SJCRH30 (cell line): Measurements from ENCODE around the gene TRERF1. TPM values are rescaled to one million over a fixed set of nuclear protein-coding genes. Genes with fewer than 3 reads are reported as not detected.

ENCODE experiments used
- DNase-seq, 2 experiments: peaks; one replicate each; pipeline ENCODE4 v3.0.0-alpha.2; 2015 to 2020
- H3K27ac ChIP-seq: fragments of 250-450 bp; sonication (Bioruptor Pico); 2 replicates; pipeline ENCODE4 v1.5.1; 2020; ENCODE audit warnings: mild to moderate bottlenecking, moderate library complexity
- H3K27me3 ChIP-seq: fragments of 250-450 bp; sonication (Bioruptor Pico); 2 replicates; pipeline ENCODE4 v1.5.1; 2020; ENCODE audit warnings: mild to moderate bottlenecking, moderate library complexity
- H3K36me3 ChIP-seq: fragments of 250-450 bp; sonication (Bioruptor Pico); 2 replicates; pipeline ENCODE4 v1.5.1; 2020; ENCODE audit warnings: mild to moderate bottlenecking, moderate library complexity
- H3K4me1 ChIP-seq: fragments of 250-450 bp; sonication (Bioruptor Pico); 2 replicates; pipeline ENCODE4 v1.5.1; 2020; ENCODE audit warnings: mild to moderate bottlenecking, moderate library complexity
- H3K4me3 ChIP-seq: fragments of 250-450 bp; sonication (Bioruptor Pico); 2 replicates; pipeline ENCODE4 v1.5.1; 2020; ENCODE audit warnings: mild to moderate bottlenecking, moderate library complexity
- H3K9me3 ChIP-seq: fragments of 250-450 bp; sonication (Bioruptor Pico); replicated peaks from 2 replicates; pipeline ENCODE4 v1.5.1; 2020; ENCODE audit warnings: mild to moderate bottlenecking, moderate library complexity
- total RNA-seq: library from RNA; depleted of rRNA; stranded (reverse); fragments of >200 nt; shearing (Covaris generic); gene quantifications from 2 replicates; pipeline ENCODE4 v1.2.3, GENCODE V29; 2014

The TRERF1 gene
- total RNA-seq, 1 experiment from 2014 or later = 1.5 TPM

GRCh38 chr6:42363926-42364849 lies 87.5 kb downstream of the TRERF1 start:
- Histone ChIP-seq H3K27ac (no peak overlapping the region), H3K27me3 (no peaks in the 10 kb centered on the region), H3K4me1 (no peaks in the 10 kb centered on the region), H3K36me3 (no peaks in the 10 kb centered on the region), H3K9me3 (no peaks in the 10 kb centered on the region), H3K4me3 (no peak overlapping the region)
- no peak for DNase-seq

GRCh38 chr6:42361036-42361435 lies 90.7 kb downstream of the TRERF1 start:
- no peaks in the 10 kb centered on the region for H3K9me3 ChIP-seq
- no peaks in the 10 kb centered on the region for H3K4me1 ChIP-seq
- no peak overlapping the region for H3K4me3 ChIP-seq

GRCh38 chr6:42359021-42359420 lies 92.7 kb downstream of the TRERF1 start:
- Histone ChIP-seq H3K27ac (no peak overlapping the region), H3K36me3 (no peaks in the 10 kb centered on the region), H3K27me3 (no peaks in the 10 kb centered on the region), H3K9me3 (no peaks in the 10 kb centered on the region), H3K4me3 (no peak overlapping the region), H3K4me1 (no peaks in the 10 kb centered on the region)
- DNase-seq = peak in 1 of 2 experiments; percentile 6

More at GRCh38 chr6:42361036-42361435, 90.7 kb downstream of the TRERF1 start:
- Histone ChIP-seq H3K27ac (no peak overlapping the region), H3K36me3 (no peaks in the 10 kb centered on the region), H3K27me3 (no peaks in the 10 kb centered on the region)
- no peak for DNase-seq

DNA sequence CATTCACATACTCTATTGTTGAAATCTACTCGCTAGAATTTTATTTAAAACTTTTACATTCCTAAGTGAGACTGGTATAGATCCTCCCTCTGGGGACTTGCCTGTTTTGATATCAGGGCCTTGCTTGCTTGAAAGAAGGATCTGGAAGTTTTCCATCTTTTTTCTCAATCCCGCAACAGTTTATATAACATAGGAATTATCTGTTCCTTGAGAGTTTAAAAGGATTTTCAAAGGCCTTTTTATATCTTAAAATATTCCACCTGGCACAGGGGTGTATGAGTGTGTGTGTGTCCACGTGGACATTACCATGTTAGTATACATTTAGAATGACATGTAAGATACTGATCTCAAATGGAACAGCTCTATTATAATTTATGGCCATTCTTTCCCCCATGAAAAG lies 96.3 kb downstream of the TRERF1 start:
- no peaks in the 10 kb centered on the region for H3K36me3 ChIP-seq
- no peak for DNase-seq
- no peaks in the 10 kb centered on the region for H3K4me1 ChIP-seq
- H3K4me3 ChIP-seq = no peak overlapping the region
- H3K9me3 ChIP-seq = no peaks in the 10 kb centered on the region
- H3K27ac ChIP-seq = no peak overlapping the region
- H3K27me3 ChIP-seq = no peaks in the 10 kb centered on the region

DNA sequence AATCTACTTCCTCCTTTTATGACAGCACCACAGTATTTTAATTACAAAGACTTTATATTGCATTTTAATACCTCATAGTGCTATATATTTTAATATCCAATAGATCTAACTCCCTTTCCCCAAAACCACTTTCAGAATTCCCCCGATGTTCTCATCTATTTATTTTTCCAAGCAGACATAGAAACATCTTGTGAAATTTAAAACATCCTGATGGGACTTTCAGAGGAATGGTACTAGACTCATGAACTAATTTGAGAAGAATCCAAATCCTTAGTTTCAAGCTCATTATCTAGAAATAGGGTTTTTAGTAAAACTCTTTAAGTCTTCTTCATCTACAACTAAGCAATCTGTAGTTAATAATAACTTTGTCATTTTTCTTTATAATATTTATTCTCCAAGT lies 97.0 kb downstream of the TRERF1 start:
- no peaks in the 10 kb centered on the region for H3K4me1 ChIP-seq
- no peak overlapping the region for H3K27ac ChIP-seq
- no peak overlapping the region for H3K4me3 ChIP-seq
- no peaks in the 10 kb centered on the region for H3K9me3 ChIP-seq
- DNase-seq = no peak
- H3K27me3 ChIP-seq = 0 out of 2 replicates have a peak, but pooled peaks cover 3% of the 10 kb centered on the region
- no peaks in the 10 kb centered on the region for H3K36me3 ChIP-seq

GRCh38 chr6:42352856-42353564 lies 98.7 kb downstream of the TRERF1 start:
- Histone ChIP-seq H3K4me3 (no peak overlapping the region), H3K27me3 (0 out of 2 replicates have a peak, but pooled peaks cover 3% of the 10 kb centered on the region), H3K36me3 (no peaks in the 10 kb centered on the region), H3K27ac (no peak overlapping the region), H3K9me3 (no peaks in the 10 kb centered on the region), H3K4me1 (no peaks in the 10 kb centered on the region)
- no peak for DNase-seq

GRCh38 chr6:42350911-42351310 lies 100.8 kb downstream of the TRERF1 start:
- Histone ChIP-seq H3K27ac (no peak overlapping the region), H3K27me3 (0 out of 2 replicates have a peak, but pooled peaks cover 3% of the 10 kb centered on the region), H3K9me3 (no peaks in the 10 kb centered on the region), H3K36me3 (no peaks in the 10 kb centered on the region), H3K4me1 (no peaks in the 10 kb centered on the region), H3K4me3 (no peak overlapping the region)
- no peak for DNase-seq

GRCh38 chr6:42349753-42350511 lies 101.8 kb downstream of the TRERF1 start:
- Histone ChIP-seq H3K9me3 (no peaks in the 10 kb centered on the region), H3K27me3 (0 out of 2 replicates have a peak, but pooled peaks cover 3% of the 10 kb centered on the region), H3K4me3 (no peak overlapping the region), H3K27ac (no peak overlapping the region), H3K4me1 (no peaks in the 10 kb centered on the region), H3K36me3 (no peaks in the 10 kb centered on the region)
- no peak for DNase-seq

DNA sequence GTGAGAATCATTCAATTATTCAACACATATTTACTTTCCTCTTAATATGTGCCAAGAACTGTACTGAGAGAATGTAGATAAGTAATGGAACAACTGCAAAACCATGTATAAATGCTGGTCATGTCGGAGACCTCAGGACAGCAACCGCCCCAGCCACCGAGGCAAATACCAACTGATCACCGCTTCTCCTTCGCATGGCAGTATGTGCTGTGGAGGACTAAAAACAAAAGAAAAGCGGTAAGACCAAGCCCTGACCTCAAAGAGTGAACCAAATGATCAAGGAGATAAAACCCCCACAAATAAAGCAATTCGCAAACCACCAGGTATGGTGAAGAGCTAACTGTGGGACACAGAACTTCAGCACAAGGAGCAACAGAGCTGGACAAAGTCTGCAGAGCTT lies 104.3 kb downstream of the TRERF1 start:
- DNase-seq = no peak

DNA sequence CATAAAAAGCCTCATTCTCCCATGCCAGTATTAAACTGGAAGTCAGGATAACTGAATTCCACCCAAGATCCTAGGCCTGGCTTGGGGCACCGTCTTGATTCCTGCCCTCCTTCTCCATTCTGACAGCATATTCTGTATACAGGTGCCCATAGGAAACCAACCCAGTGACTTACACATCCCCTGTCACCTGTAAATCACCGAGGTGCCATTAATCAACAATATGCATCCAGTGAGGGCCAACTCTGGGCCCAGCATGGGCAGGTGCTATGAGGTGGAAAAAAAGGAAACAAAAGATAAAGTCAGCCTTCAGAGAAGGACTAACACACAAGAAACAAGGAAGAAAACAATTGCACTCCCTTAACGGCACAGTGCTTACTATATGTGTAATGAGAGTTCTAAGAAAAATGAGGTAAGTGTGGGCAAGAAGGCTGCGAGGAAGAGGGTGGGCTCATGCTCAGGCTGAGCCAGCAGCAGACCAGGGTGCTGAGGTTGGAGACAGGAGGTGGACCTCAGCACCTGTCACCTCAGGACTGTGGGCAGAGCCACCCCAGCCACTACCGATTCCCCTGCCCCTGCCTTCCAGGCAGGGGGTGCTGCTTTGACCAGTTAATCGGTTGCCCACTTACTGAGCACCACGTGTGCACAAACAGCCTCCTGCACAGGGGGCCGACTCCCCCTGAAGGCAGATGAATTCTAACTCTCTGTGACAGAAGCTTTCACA lies 105.9 kb downstream of the TRERF1 start:
- Histone ChIP-seq H3K4me1 (no peaks in the 10 kb centered on the region), H3K9me3 (no peaks in the 10 kb centered on the region), H3K4me3 (no peak overlapping the region), H3K27me3 (0 out of 2 replicates have a peak, but pooled peaks cover 3% of the 10 kb centered on the region), H3K27ac (no peak overlapping the region), H3K36me3 (no peaks in the 10 kb centered on the region)
- DNase-seq = no peak

More for the DNA sequence above, 104.3 kb downstream of the TRERF1 start:
- Histone ChIP-seq H3K4me3 (no peak overlapping the region), H3K36me3 (no peaks in the 10 kb centered on the region), H3K9me3 (no peaks in the 10 kb centered on the region), H3K27ac (no peak overlapping the region), H3K27me3 (0 out of 2 replicates have a peak, but pooled peaks cover 3% of the 10 kb centered on the region), H3K4me1 (no peaks in the 10 kb centered on the region)

- no peak for DNase-seq
- Histone ChIP-seq H3K4me1 (no peaks in the 10 kb centered on the region), H3K36me3 (no peaks in the 10 kb centered on the region), H3K27ac (no peak overlapping the region), H3K27me3 (no peaks in the 10 kb centered on the region), H3K9me3 (no peaks in the 10 kb centered on the region), H3K4me3 (no peak overlapping the region)
Measured at GRCh38 chr6:42344756-42345155, 107.0 kb downstream of the TRERF1 start.

- H3K36me3 ChIP-seq = no peaks in the 10 kb centered on the region
- DNase-seq = no peak
- H3K27me3 ChIP-seq = no peaks in the 10 kb centered on the region
- no peak overlapping the region for H3K4me3 ChIP-seq
- H3K4me1 ChIP-seq = peaks cover 8% of the 10 kb centered on the region
- no peak overlapping the region for H3K27ac ChIP-seq
- no peaks in the 10 kb centered on the region for H3K9me3 ChIP-seq
Measured at GRCh38 chr6:42341771-42342553, 109.8 kb downstream of the TRERF1 start.

- H3K27me3 ChIP-seq = no peaks in the 10 kb centered on the region
- peaks cover 8% of the 10 kb centered on the region for H3K4me1 ChIP-seq
- H3K36me3 ChIP-seq = no peaks in the 10 kb centered on the region
- no peaks in the 10 kb centered on the region for H3K9me3 ChIP-seq
- no peak for DNase-seq
- no peak overlapping the region for H3K27ac ChIP-seq
- no peak overlapping the region for H3K4me3 ChIP-seq
Measured at GRCh38 chr6:42341221-42341620, 110.5 kb downstream of the TRERF1 start.
